Gastroesophageal sphincter (tissue), 4 donors: ENCODE results near the gene RGS10. TPM values are rescaled to one million over a fixed set of nuclear protein-coding genes. Genes with fewer than 3 reads are reported as not detected.

Source experiments
- ATAC-seq: fragments of 150-250 bp; one replicate; pipeline ENCODE4 v1.9.1; 2016; ENCODE audit warnings: mild to moderate bottlenecking, moderate library complexity
- H3K27ac ChIP-seq, 4 donors: fragments of 200-600 bp; sonication (generic) in 3 of 4; 1 replicate in 3 of 4; 2 replicates in 1 of 4; pipeline ENCODE4 v1.5.1; 2016 to 2019
- H3K27me3 ChIP-seq: fragments of 200-600 bp; sonication (generic); one replicate; pipeline ENCODE4 v1.5.1; 2019
- H3K36me3 ChIP-seq, 2 donors: fragments of 200-600 bp; sonication (generic); one replicate each; pipeline ENCODE4 v1.5.1; 2019; ENCODE audit warnings: control low read depth in 1 of 2
- H3K4me1 ChIP-seq, 3 donors: fragments of 200-600 bp; sonication (generic); 1 replicate in 2 of 3; 2 replicates in 1 of 3; pipeline ENCODE4 v1.5.1; 2016 to 2019; ENCODE audit warnings: control low read depth in 2 of 3
- H3K4me3 ChIP-seq, 2 donors: fragments of 200-600 bp; sonication (generic); one replicate each; pipeline ENCODE4 v1.5.1; 2019; ENCODE audit warnings: mild to moderate bottlenecking in 1 of 2, moderate library complexity in 1 of 2
- H3K9me3 ChIP-seq, 3 donors: fragments of 200-600 bp; sonication (generic); one replicate each; pipeline ENCODE4 v1.5.1; 2017 to 2019; ENCODE audit warnings: control low read depth in 2 of 3
- EP300 ChIP-seq: sonication (generic); formaldehyde crosslinking; IDR thresholded peaks from one replicate; pipeline ENCODE4 v1.6.1; 2017; ENCODE audit warnings: antibody characterized with exemption, mild to moderate bottlenecking
- POLR2A ChIP-seq, 2 donors: fragments of 450-650 bp; IDR thresholded peaks; one replicate each; pipeline ENCODE4 v1.6.1; 2017; ENCODE audit warnings: antibody characterized with exemption in 2 of 2, mild to moderate bottlenecking in 2 of 2, moderate library complexity in 1 of 2
- POLR2AphosphoS5 ChIP-seq: sonication (generic); formaldehyde crosslinking; IDR thresholded peaks from one replicate; pipeline ENCODE4 v1.6.1; 2017; ENCODE audit warnings: antibody characterized with exemption
- WGBS, 2 donors: methylation state at CpG; one replicate each; pipeline ENCODE4 v1.1.5; 2018; ENCODE audit warnings: low coverage in 1 of 2; 5-methylcytosine and 5-hydroxymethylcytosine counted together
- total RNA-seq, 4 donors: library from RNA; depleted of rRNA; stranded (reverse); fragments of >200 nt; gene quantifications; one replicate each; pipeline ENCODE4 v1.1.0, GENCODE V29; 2016
- TF ChIP-seq, protein P1 (sequence below), 4 experiments: fragments of 200-600 bp in 2 of 4; fragments of 450-650 bp in 2 of 4; sonication (generic) in 1 of 4; IDR thresholded peaks; one replicate each; pipeline ENCODE4 v1.5.1; 2017 to 2019; ENCODE audit warnings: antibody characterized with exemption in 4 of 4, mild to moderate bottlenecking in 2 of 4, moderate library complexity in 2 of 4

The RGS10 gene
- total RNA-seq, 4 donors from 2014 or later: 18.1 to 48.5 (median 33.4) TPM

DNA sequence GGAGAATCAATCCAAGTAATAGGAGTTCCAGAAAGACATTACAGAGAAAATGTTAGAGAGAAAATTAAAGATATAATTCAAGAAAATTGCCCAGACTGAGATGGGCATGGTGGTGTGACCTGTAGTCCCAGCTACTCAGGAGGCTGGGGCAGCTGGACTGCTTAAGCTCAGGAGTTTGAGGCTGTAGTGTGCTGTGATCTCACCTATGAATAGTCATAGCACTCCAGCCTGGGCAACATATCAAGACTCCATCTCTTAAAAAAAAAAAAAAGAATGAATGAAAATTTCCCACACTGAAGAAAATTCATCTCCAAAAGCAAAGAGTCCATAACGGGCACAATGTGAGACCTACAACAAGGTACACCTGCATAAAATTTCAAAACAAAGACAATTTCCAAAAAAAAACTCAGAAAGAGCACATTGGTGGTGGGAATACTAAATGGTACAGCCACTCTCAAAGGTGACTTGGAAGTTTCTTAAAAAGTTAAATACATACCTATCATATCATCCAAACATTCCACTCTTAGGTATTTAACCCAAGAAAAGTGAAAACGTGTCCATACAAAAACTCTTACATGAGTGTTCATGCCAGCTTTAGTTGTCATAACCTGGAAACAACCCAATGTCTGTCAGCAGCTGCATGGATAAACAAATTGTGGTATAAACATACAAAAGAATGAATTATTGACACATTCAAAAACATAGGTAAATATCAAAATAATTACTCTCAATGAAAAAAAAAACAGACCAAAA, 6.9 kb upstream of the RGS10 start:
- Histone ChIP-seq H3K4me1 (peaks cover 0 to 5% (median 0%) of the 10 kb centered on the region in 3 donors), H3K4me3 (no peak overlapping the region), H3K27me3 (peaks cover 8% of the 10 kb centered on the region), H3K9me3 (no peaks in the 10 kb centered on the region), H3K27ac (no peak overlapping the region), H3K36me3 (no peaks in the 10 kb centered on the region)
- WGBS, 2 donors: 54 to 75% methylated on average over 2 of the region's 2 CpGs
- no peak for ATAC-seq
- TF ChIP-seq EP300: no peak
- TF ChIP-seq, protein P1, sequence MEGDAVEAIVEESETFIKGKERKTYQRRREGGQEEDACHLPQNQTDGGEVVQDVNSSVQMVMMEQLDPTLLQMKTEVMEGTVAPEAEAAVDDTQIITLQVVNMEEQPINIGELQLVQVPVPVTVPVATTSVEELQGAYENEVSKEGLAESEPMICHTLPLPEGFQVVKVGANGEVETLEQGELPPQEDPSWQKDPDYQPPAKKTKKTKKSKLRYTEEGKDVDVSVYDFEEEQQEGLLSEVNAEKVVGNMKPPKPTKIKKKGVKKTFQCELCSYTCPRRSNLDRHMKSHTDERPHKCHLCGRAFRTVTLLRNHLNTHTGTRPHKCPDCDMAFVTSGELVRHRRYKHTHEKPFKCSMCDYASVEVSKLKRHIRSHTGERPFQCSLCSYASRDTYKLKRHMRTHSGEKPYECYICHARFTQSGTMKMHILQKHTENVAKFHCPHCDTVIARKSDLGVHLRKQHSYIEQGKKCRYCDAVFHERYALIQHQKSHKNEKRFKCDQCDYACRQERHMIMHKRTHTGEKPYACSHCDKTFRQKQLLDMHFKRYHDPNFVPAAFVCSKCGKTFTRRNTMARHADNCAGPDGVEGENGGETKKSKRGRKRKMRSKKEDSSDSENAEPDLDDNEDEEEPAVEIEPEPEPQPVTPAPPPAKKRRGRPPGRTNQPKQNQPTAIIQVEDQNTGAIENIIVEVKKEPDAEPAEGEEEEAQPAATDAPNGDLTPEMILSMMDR (IDR thresholded peaks at IDR 0.05): no peak
- no peak for TF ChIP-seq POLR2A (IDR thresholded peaks at IDR 0.05)
- TF ChIP-seq POLR2AphosphoS5: no peak

DNA sequence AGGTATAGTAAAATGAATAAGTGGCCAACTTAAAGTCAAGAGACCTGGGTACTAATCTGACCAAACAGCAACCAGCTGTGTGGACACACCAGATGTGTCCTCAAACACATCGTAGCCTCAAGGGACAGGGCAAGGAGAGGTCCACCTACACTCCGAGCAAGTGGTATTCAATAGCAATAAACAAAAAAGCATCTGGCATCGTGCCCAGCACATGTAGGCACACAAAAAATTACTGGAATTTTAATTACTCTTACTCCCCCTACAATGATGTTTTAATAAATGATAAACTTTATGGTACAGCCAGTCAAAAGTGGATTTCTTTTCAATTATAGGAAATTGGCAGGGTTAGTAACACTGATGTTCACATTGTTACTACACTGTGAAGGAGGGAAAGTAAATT, 3.5 kb upstream of the RGS10 start:
- H3K27ac ChIP-seq: no peak overlapping the region
- no peak overlapping the region for H3K4me3 ChIP-seq
- no peaks in the 10 kb centered on the region for H3K9me3 ChIP-seq
- TF ChIP-seq, protein P1 (IDR thresholded peaks at IDR 0.05): no peak
- no peak for TF ChIP-seq EP300
- TF ChIP-seq POLR2A (IDR thresholded peaks at IDR 0.05): no peak
- no peak for TF ChIP-seq POLR2AphosphoS5
- peaks cover 8% of the 10 kb centered on the region for H3K27me3 ChIP-seq
- peaks cover 0 to 39% (median 7%) of the 10 kb centered on the region in 3 donors for H3K4me1 ChIP-seq
- WGBS, 2 donors: 37 to 43% methylated on average over 3 of the region's 3 CpGs
- no peak for ATAC-seq
- no peaks in the 10 kb centered on the region for H3K36me3 ChIP-seq

GRCh38 chr10:119545310-119545709, 2.8 kb upstream of the RGS10 start:
- H3K27ac ChIP-seq: no peak overlapping the region
- peaks cover 8% of the 10 kb centered on the region for H3K27me3 ChIP-seq
- H3K4me3 ChIP-seq: no peak overlapping the region
- no peaks in the 10 kb centered on the region for H3K36me3 ChIP-seq
- H3K9me3 ChIP-seq: no peaks in the 10 kb centered on the region
- WGBS, 2 donors: 58 to 61% methylated on average over 4 of the region's 4 CpGs
- TF ChIP-seq POLR2A (IDR thresholded peaks at IDR 0.05): no peak
- no peak for TF ChIP-seq POLR2AphosphoS5
- TF ChIP-seq, protein P1 (IDR thresholded peaks at IDR 0.05): no peak
- no peak for TF ChIP-seq EP300
- H3K4me1 ChIP-seq: peaks cover 0 to 46% (median 7%) of the 10 kb centered on the region in 3 donors
- no peak for ATAC-seq

GRCh38 chr10:119543814-119544642, 1.5 kb upstream of the RGS10 start:
- Histone ChIP-seq H3K27me3 (peaks cover 8% of the 10 kb centered on the region), H3K4me3 (peak overlapping the region in 1 of 2 donors; percentile 82), H3K4me1 (peaks cover 0 to 58% (median 13%) of the 10 kb centered on the region in 3 donors), H3K9me3 (no peaks in the 10 kb centered on the region), H3K27ac (peak overlapping the region in 2 of 4 donors; percentile 83 to 86), H3K36me3 (no peaks in the 10 kb centered on the region)
- 16 to 31% methylated on average over 4 to 8 of the region's 19 CpGs for WGBS, 2 donors
- ATAC-seq: no peak
- TF ChIP-seq EP300: no peak
- peak; percentile 31 for TF ChIP-seq POLR2AphosphoS5
- no peak for TF ChIP-seq POLR2A (IDR thresholded peaks at IDR 0.05)

DNA sequence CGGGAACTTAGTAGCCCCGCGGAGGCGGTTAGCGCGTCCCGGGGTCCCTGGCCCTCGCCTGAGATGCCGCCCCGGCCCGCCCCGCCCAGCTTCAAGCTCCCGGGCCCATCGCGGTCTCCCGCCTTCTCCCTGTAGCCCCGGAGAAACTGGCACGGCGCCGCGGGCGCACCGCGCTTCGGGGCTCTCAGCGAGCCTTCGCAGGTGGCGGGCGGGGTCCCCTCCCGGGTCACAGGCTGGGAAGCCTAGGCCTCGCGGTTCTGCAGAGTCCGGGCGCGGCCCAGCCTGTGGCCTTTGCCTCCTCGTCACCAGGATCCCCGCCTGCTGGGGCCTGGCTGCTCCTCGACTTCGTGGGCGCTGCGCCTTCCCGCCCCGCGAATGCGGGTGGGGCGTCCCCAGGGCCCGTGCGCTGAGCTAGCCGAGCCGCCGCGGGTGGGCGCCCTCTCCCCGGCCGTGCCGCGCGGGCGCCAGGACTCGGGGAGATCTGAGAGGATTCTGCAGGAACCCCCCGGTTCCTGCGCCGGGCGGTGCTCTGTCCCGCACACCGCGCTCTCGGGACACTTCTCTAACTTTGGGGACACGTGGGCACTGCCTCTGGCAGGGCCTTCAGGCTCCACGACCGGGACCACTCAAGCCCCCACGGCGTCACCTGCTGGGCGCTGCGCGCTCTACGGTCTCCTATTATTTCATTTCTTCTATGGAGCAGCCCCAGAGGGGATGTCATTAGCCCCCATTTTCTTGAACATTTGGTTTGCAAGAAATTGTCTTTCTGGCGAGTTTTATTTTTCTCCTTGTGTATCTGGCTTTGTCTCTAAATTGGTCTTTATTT, 682 bp upstream of the RGS10 start:
- ATAC-seq: peak; percentile 48
- H3K36me3 ChIP-seq: no peaks in the 10 kb centered on the region
- no peaks in the 10 kb centered on the region for H3K9me3 ChIP-seq
- H3K4me1 ChIP-seq: peaks cover 0 to 66% (median 21%) of the 10 kb centered on the region in 3 donors
- peak overlapping the region; percentile 4 to 86 (median 82) for H3K27ac ChIP-seq
- H3K4me3 ChIP-seq: peak overlapping the region; percentile 77 to 82
- no peak for TF ChIP-seq POLR2AphosphoS5
- TF ChIP-seq, protein P1 (IDR thresholded peaks at IDR 0.05): peak in 3 of 4 experiments; percentile 52 to 73 (median 59)
- TF ChIP-seq POLR2A (IDR thresholded peaks at IDR 0.05): peak in 1 of 2 donors; percentile 0
- no peak for TF ChIP-seq EP300
- H3K27me3 ChIP-seq: peaks cover 6% of the 10 kb centered on the region
- WGBS, 2 donors: 0 to 2% methylated on average over 1 to 10 of the region's 78 CpGs
